HL-60 (cell line): ENCODE measurements around the gene OSBPL5.

Experiments
- POLR2AphosphoS5 ChIP-seq: IDR thresholded peaks from 2 replicates; pipeline ENCODE4 v1.6.1; 2012; ENCODE audit warnings: low read depth
- TF ChIP-seq, protein P1 (sequence below): IDR thresholded peaks from one replicate; pipeline ENCODE4 v1.5.1; 2011; ENCODE audit warnings: low read length, control low read depth, inconsistent platforms; ENCODE audit not compliant: insufficient read depth
- TF ChIP-seq, protein P2 (sequence below): IDR thresholded peaks from 2 replicates; pipeline ENCODE4 v1.6.1; 2012; ENCODE audit warnings: low read depth; ENCODE audit not compliant: insufficient replicate concordance

DNA sequence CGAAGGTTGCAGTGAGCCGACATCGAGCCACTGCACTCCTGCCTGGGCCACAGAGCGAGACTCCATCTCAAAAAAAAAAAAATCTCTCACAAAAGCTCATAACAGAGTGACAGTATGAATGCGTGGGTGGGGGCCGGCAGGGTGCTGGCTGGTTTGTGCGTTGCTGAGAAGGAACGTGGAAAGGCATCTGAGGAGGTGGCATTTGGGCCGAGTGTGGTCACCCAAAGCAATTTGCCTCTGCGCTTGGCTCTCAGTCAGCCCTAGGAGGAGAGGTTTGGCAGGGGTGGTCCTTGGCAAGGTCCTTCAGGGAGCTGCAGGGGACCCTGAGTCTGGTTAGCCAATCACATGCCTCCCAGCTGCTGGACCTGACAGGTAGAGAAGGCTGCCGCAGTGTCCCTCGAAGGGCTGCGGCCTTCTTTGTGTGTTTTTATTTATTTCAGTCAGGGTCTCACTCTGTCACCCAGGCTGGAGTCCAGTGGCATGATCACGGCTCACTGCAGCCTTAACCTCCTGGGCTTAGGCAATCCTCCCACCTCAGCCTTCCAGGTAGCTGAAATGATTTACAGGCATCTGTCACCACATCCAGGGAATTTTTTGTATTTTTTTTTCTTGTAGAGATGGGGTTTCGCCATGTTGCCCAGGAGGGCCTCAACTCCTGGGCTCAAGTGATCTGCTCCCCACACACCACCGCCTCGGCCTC, 23.5 kb upstream of the OSBPL5 start:
- TF ChIP-seq, protein P1, sequence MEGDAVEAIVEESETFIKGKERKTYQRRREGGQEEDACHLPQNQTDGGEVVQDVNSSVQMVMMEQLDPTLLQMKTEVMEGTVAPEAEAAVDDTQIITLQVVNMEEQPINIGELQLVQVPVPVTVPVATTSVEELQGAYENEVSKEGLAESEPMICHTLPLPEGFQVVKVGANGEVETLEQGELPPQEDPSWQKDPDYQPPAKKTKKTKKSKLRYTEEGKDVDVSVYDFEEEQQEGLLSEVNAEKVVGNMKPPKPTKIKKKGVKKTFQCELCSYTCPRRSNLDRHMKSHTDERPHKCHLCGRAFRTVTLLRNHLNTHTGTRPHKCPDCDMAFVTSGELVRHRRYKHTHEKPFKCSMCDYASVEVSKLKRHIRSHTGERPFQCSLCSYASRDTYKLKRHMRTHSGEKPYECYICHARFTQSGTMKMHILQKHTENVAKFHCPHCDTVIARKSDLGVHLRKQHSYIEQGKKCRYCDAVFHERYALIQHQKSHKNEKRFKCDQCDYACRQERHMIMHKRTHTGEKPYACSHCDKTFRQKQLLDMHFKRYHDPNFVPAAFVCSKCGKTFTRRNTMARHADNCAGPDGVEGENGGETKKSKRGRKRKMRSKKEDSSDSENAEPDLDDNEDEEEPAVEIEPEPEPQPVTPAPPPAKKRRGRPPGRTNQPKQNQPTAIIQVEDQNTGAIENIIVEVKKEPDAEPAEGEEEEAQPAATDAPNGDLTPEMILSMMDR: no peak
- TF ChIP-seq POLR2AphosphoS5: no peak
- TF ChIP-seq, protein P2, sequence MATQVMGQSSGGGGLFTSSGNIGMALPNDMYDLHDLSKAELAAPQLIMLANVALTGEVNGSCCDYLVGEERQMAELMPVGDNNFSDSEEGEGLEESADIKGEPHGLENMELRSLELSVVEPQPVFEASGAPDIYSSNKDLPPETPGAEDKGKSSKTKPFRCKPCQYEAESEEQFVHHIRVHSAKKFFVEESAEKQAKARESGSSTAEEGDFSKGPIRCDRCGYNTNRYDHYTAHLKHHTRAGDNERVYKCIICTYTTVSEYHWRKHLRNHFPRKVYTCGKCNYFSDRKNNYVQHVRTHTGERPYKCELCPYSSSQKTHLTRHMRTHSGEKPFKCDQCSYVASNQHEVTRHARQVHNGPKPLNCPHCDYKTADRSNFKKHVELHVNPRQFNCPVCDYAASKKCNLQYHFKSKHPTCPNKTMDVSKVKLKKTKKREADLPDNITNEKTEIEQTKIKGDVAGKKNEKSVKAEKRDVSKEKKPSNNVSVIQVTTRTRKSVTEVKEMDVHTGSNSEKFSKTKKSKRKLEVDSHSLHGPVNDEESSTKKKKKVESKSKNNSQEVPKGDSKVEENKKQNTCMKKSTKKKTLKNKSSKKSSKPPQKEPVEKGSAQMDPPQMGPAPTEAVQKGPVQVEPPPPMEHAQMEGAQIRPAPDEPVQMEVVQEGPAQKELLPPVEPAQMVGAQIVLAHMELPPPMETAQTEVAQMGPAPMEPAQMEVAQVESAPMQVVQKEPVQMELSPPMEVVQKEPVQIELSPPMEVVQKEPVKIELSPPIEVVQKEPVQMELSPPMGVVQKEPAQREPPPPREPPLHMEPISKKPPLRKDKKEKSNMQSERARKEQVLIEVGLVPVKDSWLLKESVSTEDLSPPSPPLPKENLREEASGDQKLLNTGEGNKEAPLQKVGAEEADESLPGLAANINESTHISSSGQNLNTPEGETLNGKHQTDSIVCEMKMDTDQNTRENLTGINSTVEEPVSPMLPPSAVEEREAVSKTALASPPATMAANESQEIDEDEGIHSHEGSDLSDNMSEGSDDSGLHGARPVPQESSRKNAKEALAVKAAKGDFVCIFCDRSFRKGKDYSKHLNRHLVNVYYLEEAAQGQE: no peak
